ENCODE results near the gene LPXN.

GRCh38 chr11:58578635-58579191, 3.1 kb upstream of the LPXN start, which contains the start of gene ZFP91:
- TF ChIP-seq CTCF (conservative IDR thresholded peaks at IDR 0.05 in 1 of 2, IDR thresholded peaks at IDR 0.05 in 1 of 2; ENCODE audit: extremely low read depth in 1 of 2, insufficient read depth in 1 of 2, low read depth in 1 of 2, low read length in 2 of 2) = no peak
- no peak for TF ChIP-seq EZH2 (IDR thresholded peaks at IDR 0.05; ENCODE audit: borderline replicate concordance, low read length)

All from mammary epithelial cell (primary cell).